Nucleus accumbens (tissue), 56 donors: ENCODE data around the gene RNGTT.
"Not testable (repeated sequence)": the region's sequence is repeated elsewhere in the genome, so short reads cannot be mapped to it uniquely, and the experiment has no call there.

ENCODE experiments used
- DNase-seq, 56 donors: peaks; one replicate each; lab custom pipeline; 2025; lab: John Stamatoyannopoulos, UW

The RNGTT gene

DNA sequence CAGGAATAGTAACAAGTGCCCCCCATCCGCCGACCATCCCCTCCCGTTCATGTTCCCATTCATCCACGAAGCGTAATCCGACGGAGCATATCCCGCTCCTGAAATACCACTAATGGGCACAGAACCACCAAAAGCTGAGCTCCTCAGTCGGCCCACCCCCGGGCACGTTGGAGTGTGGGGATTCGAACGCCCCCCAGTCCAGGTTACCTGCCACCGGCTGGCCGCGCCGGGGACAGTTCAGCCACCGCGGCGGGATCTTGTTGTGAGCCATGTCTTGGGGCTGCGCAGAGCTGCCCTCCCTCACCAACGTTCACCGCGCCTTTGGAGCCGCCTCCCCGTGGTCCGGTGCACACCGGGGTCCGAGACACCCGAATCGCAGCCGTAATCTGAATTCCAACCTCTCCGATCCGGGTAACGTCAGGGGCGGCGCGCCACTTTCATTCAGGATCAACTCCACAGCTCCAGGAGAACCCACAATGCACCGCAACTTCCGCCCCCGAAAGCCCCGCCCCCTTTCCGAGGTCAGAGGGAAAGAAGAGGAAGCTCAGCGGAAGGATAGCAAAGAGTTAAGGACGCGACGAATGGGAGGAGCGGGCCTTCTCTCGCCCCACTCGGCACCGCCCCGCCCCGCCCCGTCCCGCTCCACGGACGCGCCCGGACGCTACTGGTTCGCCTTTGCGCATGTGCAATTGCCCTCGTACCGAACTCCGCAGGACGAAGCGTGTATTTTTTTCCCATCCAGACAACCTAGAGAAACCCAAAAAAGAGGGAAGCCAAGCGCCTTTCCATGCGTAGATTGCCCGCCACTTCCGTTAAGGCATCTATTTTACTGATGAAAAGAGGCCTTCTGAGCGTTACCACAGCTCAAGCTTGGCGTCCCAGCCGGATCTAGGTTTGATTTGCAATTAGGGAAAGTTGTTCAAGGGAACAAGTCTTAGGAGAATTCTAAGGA lies at the start of gene RNGTT:
TSS of gene RNGTT (minus strand) at position 480 of the 952 bp plus-strand sequence. CDS start at position 271, 209 bp downstream.
- DNase-seq, result peak; percentile 76 to 99 (median 97)

DNA sequence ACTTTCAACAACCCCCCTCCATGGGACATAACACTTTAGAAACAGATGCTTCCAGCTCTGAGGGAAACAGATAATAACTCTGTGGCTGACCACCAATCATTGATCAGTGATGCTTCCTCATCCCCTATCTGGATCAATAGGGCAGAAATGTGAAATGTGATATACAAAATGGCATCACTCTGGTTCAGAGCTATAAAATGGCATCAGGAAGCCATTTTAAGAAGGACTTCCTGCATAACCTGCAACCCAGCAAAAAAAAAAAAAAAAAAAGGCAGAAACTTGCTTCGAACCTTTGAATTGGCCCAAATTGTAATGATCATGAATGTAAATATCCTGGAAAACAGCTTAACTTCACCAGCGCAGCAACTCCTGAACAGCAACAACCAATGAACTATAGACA lies 48.0 kb upstream of the RNGTT start:
- no peak for DNase-seq

DNA sequence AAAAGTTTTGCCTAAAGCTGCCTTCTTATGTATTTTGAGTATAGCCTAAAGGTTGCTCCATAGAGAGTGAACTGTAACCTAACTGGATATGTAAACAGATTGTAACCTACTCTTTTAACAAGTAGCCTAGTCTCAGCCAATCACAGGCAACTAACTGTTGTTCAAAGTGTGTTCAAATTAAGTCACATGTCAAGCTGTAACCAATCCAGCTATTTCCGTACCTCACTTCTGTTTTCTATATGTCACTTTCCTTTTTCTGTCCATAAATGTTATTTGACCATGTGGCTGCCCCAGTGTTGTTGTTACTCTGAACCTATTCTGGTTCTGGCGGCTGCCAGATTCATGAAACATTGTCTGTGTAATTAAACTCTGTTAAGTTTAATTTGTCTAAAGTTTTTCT lies 47.4 kb upstream of the RNGTT start:
- DNase-seq, result no peak

DNA sequence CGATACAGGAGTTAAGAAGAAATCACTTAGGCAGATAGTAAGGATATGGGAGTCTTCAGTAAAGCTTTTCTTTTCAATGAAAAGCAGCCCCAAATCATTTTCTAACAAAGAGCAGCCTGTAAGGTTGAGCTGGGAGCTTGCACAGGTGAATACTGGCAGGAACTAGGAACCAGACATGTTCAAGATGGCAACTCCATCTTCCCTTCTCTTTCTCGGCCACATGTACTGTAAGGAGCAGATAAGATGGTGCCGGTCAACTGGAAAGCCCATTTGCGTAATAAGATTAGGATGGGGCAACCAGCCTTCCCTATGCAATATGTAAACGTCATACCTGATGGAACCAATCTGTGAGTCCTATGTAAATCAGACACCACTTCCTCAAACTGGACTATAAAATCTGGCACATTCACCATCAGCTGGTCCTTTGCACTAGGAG lies 46.2 kb upstream of the RNGTT start:
- no peak for DNase-seq

DNA sequence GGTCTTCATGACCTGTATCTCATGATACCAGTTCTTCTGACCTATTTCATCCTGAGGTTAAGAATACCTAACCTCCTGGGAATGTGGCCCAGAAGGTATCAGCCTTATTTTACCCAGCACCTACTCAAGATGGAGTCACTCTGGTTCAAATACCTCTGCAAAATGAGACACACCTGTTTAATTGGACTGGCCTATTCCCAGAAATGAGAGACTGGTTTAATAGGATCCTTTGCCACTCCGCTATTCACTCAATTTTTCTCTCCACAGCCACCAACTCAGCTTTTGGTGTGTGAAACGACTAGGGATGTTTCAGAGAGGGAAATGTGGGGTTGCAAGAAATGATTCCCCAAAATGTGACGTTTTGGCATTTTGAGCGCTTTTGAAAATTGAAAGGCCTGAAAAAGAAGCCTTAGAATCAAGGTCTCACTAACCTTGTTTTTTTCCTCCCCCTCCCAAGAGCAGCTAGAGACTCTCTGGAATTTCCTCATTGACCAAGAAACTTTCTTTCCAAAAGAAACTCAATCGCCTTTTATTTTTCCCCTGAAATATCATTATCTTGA lies 45.5 kb upstream of the RNGTT start:
- DNase-seq, result no peak

DNA sequence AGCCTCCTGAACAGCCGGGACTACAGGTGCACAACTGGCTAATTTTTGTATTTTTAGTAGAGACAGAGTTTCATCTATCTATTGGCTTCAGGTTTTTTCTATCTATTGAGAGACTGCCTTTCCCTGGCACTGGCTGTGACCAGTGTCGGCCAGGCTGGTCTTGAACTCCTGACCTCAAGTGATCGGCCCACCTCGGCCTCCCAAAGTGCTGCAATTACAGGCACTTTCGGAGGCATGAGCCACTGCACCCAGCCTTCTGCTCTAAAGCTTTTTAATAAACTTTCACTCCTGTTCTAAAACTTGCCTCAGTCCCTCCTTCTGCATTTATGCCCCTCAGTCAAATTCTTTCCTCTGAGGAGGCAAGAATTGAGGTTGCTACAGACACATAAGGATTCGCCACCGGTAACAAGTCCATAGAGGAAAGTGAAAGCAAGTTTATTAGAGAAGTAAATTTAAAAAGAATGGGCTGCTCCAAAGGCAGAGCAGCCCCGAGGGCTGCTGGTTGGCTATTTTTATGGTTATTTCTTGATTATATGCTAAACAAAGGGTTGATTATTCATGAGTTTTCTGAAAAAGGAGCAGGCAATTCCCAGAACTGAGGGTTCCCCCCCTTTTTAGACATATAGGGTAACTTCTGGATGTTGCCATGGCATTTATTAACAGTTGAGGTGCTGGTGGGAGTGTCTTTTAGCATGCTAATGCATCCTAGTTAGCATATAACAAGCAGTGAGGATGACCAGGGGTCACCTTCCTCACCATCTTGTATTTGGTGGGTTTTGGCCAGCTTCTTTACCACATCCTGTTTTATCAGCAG lies 44.8 kb upstream of the RNGTT start:
- DNase-seq, result no peak

DNA sequence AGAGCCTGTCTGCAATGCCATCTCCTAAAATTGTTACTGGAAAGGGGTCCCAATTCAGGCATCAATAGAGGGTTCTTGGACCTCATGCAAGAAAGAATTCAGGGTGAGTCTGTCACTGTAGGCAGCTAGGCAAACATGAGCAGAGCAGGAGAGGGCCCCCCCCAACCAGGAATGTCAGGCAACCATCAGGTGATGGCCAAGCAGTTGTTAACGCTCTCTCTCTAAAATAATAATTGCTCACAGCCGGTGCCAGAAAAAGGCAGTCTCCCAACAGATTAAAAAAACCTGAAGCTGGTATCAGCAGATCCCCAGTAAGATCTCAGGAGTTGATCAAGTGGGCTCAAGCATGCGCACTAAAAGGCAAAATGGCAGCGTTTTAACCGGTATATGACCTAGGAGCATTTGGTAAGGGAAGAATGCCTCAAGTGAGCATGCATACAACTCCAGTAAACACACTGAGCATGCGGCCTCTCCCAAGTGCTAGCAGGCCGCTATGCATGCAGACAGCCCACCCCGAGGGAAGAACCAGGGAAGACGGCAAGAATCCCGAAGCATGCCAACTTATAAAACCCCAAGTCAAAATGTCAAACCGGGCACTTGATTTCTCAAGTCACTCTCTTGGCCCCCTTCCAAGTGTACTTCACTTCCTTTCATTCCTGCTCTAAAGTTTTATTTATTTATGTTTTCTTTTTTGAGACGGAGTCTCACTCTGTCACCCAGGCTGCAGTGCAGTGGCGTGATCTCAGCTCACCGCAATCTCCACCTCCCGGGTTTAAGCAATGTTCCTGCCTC lies 44.0 kb upstream of the RNGTT start:
- no peak for DNase-seq

DNA sequence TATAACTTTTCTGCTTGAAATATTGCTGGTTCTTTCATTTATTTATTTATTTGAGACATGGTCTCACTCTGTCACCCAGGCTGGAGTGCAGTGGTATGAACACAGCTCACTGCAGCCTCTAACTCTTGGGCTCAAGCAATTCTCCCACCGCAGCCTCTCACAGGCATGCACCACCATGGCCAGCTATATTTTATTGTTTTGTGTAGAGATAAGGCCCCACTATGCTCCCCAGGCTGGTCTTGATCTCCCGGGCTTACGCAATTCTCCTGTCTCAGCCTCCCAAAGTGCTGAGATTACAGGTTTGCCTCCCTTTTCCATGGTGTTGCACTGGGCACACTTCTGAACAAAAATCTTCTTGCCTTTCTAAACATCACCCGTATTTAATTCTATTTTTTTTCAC lies 39.1 kb upstream of the RNGTT start:
- no peak for DNase-seq

DNA sequence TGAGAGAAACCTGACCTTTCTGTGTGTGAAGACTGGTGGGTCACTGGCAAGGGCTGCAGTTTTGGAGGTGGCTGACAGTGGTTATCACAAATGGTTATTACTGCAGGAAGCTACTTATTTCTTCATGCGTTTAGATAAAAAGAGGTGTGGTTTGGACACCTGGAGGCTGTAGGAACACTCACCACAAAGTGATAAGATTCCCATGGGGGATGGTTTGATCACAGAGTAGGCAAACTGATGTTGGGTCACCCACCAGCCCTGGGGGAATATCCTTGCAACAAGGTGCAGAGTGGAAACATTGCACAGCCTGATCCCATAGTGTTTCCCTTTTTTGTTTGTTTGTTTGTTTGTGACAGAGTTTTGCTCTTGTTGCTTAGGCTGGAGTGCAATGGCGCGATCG lies 33.9 kb upstream of the RNGTT start:
- no peak for DNase-seq

DNA sequence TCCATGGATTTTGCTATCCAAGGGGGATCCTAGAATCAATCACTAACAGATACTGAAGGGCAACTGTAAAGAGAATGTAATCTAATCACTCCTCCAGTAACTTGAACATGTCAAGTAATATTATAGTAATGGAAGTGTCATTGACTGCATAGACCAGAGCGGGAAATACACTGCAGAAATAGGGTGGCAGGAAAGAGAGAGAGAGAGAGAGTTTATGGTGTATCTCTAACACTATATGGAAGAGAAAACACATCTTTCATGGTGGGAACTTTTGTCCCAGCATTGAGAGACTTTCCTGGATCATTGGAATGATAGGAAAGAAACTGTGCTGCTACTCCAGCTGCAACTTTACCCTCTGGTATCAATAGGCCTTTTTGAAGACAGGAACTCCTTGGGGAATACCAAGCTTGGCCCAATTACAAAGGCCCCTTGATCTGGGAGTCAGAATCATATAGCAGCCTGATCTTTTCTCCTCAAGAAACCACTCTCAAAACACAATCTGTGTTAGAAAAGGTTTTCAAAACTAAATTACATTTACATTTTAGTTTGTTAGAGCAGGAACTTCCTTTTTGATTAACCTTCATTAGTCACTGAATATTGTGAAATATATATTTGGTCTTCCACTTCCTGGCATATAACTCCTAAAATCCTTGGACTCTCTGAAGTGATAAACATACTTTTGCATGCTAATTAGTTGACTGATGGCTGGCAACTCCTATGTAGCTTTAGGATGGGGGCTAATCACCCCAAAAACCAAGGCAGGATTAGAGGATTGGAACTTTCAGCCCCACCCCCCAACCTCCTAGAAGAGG lies 29.5 kb upstream of the RNGTT start:
- no peak for DNase-seq

DNA sequence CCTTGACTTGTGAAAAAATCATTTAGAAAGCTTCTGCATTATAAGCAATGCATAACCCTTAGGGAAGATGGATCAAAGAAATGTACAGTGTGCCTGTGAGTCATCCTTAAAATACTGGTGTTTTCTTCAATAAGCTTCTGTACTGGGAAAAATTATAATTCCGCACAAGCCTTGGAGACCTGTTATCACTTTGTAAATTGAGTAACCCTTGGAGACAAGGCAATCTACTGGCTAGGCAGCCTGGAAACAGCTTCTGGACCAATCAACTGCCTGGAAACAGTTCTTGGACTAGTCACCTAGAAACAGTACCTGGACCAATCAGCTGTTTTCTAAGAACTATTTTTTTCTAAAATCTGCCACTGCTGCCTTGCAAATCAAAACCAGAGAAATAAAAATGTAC lies 25.8 kb upstream of the RNGTT start:
- DNase-seq, result peak in 15 of 56 donors; percentile 4 to 46 (median 13)

DNA sequence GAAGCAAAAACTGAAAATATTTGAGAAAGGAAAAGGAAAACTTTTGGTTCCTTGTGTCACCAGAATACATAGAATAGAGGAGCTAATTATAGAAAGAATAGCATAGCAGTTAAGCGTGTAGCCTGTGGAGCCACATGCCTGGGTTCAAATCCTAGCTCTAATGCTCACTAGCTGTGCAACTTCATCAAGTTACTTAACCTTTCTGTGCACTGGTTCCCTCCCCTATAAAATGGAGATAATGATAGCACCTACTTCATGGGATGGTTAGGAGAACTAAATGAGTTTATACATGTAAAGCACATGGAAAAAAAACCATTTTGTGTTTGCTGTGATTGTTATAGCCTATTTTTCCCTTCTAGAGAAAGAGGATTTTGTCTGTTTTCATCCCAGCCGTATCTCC lies 24.5 kb upstream of the RNGTT start:
- DNase-seq, result no peak

DNA sequence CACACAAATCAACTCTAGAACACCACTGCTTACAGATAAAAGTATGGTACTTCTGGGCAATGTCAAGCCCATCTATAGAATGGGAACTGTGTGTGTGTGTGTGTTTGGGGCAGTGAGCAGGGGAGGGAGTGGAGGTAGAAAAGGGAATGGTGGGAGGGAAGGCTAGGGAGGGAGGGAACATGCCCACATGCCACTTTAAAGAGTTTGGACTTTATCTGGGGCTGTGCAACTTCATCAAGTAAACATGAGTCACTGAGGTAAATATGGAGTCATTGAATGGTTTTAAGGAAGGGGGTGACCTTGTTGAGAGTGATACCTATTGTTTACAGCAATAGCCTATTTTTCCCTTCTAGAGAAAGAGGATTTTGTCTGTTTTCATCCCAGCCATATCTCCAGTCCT lies 22.5 kb upstream of the RNGTT start:
- DNase-seq, result no peak

DNA sequence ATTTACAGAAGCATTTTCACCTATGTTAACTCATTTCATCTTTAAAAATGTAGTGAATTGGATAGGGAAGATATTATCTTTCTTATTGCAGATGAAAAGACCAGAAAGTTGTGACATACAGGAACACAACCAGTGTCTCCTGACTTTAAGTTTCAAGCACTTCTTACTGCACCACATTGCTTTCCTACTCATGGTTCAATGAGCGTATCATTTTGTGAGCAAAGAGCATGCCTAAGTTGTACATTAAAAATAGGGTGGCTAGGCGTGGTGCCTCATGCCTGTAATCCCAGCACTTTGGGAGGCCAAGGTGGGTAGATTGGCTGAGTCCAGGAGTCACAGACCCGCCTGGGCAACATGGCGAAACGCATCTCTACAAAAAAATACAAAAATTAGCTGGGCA lies 21.2 kb upstream of the RNGTT start:
- DNase-seq, result no peak

DNA sequence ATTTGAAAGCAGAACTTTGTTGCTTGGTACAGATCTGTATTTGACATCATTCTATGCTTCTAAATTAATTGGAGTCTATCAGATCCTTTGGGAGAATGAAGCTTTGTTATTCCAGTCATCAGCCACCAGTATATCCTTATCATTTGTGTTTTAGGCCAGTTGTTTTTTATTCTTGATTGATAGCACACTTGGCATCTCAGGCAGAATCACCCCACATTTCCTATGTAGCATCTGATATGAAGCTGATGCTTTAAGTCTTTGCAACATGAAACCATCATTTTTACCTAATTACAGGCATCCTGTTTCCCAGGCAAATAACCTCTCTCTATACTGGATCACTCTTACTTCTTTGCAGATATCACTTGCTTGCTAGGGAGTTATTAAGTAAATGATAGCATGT lies 20.7 kb upstream of the RNGTT start:
- DNase-seq, result no peak

DNA sequence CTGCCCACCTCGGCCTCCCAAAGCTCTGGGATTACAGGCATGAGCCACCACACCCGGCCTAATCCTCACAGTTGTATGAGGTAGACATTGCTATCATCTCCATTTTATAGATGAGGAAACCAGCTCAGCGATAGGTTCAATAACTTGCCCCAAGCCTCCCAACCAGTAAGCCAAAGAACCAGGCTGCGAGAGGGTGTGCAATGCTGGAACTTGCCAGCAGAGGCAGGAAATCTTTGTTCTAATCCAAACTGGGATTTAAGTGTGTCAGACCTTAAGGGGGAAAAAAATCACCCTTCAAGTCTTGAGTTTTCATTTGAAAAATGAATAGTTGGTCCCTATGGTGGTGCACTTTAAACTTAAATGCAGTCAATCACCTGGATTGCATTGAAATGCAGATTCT lies 20.1 kb upstream of the RNGTT start:
- peak in 1 of 56 donors; percentile 9 for DNase-seq

DNA sequence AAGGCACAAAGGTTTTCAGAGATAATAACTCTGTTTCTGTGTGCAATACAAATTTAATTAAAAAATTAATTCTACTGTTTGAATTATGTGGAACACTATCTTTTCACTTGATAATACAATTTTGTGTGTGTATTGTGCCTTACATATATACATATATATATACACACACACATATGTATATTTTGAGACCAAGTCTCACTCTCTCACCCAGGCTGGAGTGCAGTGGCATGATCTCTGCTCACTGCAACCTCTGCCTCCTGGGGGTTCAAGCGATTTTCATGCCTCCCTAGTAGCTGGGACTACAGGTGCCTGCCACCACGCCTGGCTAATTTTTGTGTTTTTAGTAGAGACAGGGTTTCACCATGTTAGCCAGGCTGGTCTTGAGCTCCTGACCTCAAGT lies 19.7 kb upstream of the RNGTT start:
- DNase-seq, result not testable (repeated sequence)

DNA sequence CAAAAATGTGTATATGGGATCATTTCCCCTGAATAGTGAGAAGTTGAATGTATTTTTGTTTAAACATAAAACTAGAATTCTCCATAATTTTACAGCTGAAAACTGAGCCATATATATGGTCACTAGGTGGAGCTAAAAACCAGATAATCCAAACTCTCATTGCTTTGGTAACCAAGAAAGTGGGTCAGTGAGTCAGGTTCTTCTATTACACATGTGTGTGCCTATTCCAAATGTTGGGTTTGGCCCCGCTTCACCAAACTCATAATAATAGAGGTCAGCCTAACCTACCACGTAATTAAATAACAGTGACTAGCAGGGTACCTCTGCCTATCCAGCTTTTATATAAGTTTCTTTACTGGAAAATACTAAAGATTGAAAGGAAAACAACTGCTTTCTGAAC lies 19.3 kb upstream of the RNGTT start:
- DNase-seq, result peak in 7 of 56 donors; percentile 1 to 15 (median 3)

DNA sequence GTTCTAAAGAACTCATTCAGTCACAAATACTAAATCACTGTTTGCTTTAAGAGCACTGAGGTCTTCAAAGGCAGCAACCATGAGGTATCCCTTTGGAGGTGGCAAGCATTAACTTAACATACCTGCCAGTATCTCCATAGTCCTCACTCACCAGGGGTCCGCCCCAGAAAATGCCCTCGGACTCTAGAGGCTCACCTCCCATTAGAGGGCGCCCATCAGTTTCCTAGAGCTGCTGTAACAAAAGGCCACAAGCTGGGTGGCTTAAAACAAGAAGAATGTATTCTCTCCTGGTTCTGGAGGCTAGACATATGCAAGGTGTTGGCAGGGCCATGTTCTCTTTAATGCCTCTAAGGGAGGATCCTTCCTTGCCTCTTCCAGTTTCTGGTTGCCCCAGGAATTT lies 12.0 kb upstream of the RNGTT start:
- no peak for DNase-seq
